Activated CD8-positive, alpha-beta memory T cell treated with anti-CD3 and anti-CD28 coated beads, Interleukin-2, amount 50 U/mL, for 4 hours (primary cell): Measurements from ENCODE around the gene CST4.
"Not testable (repeated sequence)": the region's sequence is repeated elsewhere in the genome, so short reads cannot be mapped to it uniquely, and the experiment has no call there.

Source experiments
- DNase-seq: peaks from one replicate; pipeline ENCODE4 v3.0.0-alpha.2; 2020

CST4 gene

DNA sequence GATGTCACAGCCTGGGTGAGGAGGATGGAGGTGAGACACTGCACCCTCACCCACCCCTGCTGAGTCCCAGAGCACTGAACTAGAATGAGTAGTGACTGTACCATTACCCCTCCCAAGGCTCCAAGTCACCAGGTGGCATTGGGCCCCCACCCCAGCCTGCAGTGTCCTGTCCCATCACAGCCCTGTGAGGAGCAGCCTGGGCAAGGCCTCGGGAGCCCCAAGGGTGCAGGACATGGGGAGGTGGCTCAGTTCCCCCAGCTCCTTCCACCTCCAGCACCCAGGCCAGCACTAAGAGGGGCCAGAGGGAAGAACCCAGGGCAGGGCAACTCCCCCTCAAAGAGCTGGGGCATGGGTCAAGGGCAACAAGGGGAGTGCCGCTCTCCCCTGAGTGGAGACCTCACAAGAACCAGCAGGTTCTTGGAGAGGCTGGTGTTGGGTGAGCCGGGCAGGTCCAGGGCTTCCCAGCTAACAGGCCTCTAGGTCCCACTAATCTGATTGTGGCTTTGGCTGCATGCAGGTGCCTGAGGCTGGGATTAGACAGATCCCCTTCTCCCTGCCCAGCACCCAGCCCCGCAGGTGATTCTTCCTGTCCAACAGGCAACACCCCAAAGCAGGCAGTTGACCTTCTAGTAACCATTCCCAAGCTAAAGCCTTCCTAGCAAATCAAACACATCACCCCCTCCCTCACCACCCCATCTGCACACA lies 2.6 kb downstream of the CST4 start:
- no peak for DNase-seq

DNA sequence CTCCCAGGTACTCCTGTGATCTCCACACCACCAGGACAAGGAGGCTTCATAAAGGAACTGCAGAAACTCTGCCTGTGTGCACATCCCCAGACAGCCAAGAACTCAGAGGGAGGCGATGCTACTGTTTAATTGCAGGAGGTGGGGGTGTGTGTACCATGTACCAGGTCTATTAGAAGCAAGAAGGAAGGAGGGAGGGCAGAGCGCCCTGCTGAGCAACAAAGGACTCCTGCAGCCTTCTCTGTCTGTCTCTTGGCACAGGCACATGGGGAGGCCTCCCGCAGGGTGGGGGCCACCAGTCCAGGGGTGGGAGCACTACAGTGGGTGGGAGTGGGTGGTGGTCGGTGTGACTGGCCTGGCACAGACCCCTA lies 3.3 kb downstream of the CST4 start:
- DNase-seq: not testable (repeated sequence)

DNA sequence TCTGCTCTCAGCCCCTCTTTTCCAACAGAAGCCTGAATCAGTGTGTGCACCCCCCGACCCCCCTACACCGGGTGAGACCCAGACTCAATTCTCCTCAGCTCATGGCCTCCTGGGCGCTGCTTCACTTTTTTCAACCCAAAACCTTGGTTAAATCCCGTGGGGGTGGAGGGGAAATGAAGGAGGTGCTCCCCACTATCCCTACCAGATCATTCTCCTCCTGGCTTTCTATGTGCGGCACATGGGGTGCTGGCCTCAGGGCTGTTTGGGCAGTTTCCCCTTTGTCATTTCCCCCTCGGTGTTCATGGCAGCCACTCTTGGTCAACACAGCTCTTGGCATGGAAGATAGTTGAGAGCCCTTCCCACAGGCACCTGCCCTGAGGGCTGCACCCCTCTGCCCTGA lies 4.6 kb downstream of the CST4 start:
- DNase-seq: no peak

DNA sequence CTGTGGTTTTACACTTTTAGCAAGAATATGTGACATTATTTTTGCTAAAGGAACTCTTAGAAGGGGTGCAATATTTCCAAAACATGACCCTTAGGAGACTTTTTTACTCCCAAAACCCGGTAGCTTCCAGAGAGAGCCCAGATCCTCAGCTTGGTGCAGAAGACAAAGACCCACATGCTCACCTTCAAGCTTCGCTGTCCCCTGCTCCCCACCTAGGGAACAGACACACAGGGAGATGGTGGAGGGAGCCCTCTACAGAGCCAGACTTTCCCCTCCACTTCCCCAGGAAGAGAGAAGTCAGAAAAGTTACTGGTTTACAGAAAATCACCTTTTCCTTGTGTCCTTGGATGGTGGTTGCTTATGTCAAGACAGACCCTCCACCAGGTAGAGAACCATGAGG lies 5.0 kb downstream of the CST4 start:
- no peak for DNase-seq

DNA sequence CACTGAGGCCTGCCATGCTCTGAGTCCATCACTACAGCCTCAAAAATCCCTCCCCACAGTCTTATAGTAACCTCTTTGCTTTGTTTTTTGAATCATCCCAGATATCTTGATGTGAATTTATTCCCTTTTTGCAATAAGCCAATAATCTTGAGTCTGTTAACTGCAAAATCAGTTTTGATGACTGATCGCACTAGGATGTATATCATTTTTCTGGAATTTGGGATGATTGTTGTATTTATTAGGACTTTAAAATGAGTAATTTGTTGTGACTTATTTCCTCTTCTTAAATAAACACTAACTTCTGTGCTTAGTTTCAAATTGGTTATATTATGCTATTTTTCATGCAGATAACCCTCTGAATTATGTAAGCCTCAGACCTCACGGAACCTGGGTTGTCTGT lies 5.6 kb downstream of the CST4 start:
- DNase-seq: no peak

DNA sequence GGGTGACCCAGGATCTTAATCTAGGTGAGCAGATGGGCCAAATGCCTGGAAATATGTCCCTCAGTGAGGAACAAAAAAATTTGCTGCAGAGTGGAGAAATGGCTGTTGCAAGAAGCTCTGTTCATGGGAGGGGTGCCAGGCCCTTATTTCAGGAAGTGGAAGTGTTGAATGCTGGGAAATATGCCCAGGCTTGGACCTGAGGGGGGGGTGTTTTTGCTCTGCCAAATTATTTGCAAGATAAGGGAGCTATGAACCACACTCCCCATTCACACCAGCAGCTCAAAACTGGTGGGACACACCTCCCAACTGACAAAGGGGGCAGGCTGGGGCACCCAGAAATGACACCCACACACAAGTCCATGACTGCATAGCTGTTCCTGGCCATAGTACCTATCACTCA lies 8.7 kb downstream of the CST4 start:
- no peak for DNase-seq

DNA sequence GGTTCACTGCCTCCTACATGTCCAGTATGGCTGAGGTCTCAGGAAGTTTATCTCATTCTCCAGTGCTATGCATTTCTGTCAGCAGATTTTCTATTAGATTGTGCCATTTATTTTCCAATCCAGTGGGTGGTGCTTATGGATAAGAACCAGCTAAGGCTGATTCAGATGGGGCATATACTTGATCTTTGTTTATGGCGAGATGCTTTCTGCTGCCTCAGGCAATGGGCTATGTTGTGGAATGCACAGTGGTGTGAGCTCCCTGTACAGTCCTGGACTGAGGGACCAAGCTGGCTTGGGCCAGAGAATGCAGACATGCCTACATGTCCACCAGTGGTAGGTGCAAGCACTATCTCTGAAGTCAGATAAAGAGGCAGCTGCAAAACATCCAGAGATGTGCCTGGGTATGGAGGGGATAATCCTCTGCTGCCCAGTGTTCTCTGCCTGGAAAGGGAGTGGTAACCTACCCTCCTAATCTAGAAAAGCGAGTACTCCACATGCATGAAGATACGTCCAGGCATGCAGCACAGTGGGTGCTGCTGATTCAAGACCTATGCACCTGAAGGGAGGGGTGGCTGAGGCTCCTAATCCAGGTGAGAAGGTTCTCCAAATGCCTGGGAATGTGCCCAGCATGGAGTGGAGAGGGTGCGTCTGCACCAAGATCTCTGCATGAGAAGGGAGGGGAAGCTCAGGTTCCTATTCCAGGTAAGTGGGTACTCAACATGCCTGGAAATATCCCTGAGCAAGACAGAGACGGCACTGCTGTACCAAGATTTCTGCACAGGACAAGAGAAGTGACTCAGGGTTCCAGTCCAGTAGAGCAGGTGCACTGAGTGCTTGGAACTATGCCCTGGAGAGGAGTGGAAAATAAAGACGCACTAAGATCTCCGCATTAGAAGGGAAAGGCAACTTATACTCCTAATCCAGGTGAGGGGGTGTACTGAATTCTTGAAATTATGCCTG lies 9.4 kb downstream of the CST4 start:
- no peak for DNase-seq

DNA sequence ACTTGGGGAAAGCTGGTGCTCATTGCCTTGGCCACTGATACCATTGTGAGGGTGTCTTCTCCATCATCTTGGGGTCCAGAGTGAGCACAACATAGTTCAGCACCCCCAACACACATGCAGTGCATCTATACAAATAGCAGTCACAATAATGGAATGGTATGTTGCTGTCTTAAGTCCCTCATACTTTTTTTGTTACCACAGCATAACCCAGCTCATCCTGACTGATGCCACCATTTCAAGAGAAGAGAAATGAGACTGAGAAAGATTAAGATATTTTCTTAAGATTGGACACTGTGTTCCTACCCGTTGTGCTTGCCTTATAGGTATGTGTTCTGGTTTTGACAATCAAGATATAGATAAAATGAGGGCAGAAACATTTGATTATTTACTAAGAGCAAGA lies 15.6 kb downstream of the CST4 start:
- no peak for DNase-seq

DNA sequence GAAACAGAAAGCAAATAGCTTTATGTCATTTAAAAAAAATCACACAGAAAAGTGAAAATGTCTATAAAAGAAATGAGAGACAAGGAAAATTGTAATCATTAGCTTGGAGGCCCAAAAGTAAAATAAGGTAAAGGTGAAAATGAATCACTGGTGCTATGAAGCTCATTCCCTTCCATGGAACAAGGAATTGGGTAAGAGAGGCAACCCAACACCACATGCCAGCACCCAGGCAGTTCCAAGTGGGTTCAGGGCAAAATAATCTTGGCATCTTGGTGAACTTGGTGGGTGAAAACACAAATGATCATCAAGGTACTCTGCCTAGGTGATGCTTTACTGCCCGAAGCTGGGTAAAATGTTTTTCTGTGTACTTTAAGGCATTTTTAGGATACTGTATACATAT lies 16.7 kb downstream of the CST4 start:
- no peak for DNase-seq

DNA sequence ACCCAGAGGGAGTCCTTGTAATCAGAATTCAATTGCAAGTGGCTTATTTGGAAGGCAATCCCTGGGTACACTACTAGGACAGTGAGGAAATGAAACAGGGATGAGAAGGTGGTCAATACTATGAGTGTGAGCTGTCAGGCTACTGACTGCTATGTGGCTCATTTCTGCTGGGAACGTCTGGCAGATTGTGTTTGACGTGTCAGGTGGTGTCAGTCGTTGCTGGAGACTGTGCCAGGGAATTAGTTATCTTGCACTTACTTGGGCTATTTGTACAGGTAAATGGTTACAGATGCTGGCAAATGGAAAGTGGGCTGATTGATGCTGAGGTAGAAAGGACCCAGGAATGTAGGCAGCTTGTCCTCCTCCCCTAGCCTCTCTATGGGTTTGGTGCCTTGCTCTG lies 17.4 kb downstream of the CST4 start:
- no peak for DNase-seq

DNA sequence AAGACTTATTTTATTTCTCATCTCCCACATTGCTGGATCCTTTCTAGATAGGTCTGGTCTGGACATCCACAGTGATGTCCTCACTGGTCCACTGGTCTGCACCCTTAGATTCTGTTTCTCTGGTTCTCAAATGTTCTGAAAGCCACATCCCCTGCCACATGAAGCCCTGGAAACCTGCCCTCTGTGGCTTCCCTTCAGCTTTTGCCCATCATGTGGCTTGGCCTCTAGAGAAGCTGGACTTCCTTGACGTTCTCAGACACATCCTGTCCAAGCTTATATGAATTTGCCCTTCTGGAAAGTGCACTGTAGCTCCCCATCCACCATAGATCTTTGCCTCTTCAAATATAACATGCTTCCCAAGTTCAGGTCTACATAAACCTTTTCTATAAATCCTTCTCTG lies 18.5 kb downstream of the CST4 start:
- no peak for DNase-seq

DNA sequence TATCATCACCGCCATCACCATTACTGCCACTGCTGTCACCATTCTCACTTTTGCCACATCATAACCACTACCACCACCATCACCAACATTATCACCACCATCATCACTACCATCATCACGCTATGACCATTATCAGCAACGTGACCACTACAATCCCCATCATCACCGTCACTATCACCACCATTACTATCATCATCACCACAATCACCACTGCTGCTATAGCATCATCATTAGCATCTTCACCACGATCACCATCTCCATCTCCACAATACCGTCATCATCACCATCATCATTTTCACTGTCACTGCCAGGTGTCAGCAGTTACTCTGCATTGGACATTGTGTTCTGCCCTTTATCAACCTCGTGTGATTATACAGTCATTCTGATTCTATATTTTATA lies 19.0 kb downstream of the CST4 start:
- no peak for DNase-seq

DNA sequence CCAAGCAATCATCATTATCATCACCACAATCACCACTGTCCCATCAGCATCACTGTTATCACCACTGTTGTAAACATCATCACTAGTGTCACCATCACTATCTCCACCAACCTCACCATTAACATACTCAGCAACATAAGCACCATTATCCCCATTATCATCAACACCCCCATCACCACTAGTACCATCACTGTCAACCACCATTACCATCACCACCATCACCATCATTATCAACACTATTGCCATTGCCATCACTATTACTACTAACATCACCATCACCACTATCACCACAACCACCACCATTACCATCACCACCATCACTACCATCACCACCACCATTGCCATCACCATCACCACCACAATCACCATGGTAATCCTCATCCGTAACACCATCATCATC lies 19.5 kb downstream of the CST4 start:
- DNase-seq: no peak

DNA sequence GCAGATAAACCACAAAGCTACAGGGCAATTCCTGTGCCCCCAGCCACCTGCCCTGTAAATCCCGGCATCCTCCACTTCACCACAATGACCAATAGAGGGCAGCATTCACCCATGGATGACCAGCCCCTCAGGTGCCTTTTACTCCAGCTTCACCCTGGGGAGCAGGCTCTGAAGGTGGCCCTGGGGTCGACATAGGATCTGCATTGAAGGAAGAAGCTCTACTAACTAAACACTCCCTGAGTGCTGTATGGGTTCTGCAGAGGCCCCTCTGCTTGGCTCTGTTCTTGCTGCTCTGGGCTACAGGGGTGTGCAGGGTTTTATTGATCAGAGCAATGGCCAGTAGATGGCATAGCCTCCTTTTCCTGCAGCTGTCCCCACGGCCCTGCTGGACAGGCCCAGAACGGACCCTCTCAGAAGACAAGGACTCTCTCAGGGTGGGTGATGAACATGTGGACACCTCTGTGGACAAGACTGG lies 20.3 kb downstream of the CST4 start:
- DNase-seq: no peak

DNA sequence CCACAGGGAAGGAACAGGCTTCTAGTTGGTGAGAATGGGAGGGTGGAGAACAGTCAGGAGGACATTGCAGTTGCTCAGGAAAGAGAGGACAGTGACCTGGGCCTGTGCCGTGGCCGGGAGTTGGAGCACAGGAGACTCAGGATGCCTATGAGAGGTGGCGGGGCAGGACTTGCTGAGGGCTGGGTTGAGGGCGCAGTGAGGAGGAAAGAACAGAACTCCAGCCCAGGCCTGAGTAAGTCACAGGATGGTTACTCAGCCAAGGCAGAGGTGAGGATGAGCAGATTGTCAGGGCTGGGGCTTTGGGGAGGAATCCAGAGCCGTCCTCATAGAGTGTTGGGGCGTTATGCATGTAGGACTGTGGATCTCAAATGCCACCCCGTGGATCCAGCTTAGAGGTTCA lies 21.2 kb downstream of the CST4 start:
- no peak for DNase-seq

DNA sequence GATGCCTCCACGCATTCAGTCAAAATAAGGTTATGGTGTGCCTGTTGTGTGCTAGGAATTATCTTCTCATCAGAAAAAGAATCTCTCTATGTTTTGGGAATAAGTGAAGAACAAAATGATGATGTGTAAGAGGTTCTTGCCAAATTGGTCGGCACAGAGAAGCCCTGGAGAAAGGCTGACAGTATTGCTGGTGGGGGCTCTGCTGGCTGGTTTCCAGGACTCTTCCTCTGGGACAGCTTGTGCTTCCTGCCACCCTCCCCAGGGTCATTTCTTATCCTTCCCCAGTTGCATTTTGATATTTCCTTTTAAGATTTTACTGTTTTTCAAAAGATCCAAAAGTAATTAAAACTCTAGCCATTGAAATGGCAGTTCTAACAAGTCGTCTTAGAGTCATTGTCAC lies 22.1 kb downstream of the CST4 start:
- DNase-seq: no peak

DNA sequence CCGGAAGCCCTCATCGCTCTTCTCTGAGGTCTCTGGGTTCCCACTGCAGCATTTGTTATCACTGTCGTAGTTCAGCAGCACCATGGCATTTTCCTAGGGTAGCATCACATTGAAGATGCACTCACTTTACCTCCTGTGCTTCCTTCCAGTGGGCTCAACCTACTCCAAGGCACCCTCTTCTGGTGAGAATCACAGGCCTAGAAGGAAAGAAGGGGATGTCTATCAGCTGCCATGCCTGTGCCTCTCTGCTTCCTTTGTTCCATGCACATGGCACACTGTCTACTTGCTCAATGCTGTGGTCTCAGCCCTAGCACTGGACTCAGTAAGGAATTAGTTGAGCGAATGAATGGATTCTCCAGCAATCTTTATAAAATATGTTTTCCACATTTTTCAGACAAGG lies 22.6 kb downstream of the CST4 start:
- DNase-seq: no peak

DNA sequence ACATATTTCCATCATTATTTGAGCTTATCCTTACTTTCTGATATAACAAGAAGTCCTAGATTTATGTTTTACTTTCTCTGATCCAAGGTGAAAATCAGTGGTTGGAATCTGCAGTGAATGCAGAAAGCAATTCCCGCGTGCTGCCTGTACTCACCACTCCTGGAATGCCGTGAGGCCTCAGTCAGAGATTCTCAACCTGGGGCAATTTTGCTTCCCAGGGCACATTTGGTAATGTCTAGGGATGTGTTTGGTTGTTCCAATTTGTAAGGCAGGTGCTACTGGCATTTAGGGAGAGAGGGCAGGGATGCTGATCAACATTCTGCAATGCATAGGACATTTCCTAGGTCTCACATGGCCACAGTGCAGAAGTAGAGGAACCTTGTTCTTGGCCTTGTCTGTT lies 23.9 kb downstream of the CST4 start:
- no peak for DNase-seq

DNA sequence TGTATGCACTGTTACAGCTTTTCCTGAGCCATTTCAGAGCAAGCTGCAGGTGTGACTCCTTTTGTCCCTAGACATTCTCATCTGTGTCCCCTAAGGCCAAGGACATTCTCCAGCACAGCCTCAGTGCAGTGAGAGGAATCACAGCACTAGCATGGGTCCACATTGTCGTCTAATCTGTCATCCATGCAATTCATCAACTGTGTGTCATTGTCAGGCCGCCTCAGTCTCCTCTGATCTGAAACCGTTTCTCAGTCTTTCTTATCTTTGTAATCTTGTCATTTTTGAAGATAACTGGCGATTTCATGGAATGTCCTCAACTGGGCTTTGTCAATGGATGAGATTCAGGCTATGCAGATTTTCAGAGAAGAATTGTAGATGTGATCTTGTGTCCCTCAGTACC lies 24.8 kb downstream of the CST4 start:
- DNase-seq: not testable (repeated sequence)

DNA sequence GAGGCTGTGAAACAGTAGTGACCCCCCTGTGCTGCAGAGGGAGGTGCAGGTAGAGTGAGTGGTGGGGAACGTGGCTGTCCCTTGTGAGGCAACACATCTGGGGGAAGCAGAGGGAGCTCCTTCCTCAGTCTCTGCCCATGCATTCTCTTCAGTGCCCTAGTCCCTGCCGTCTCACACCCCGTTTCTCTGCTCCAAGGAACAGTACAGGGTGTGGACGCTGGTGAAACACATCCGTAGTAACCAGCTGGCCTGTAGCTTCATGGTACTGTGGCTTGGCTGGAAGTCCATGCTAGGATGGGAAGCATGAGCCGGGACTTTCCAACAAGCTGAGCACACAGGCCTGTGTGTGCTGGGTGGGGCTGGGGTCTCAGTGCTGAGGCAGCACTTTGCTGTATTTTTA lies 25.7 kb downstream of the CST4 start:
- no peak for DNase-seq

DNA sequence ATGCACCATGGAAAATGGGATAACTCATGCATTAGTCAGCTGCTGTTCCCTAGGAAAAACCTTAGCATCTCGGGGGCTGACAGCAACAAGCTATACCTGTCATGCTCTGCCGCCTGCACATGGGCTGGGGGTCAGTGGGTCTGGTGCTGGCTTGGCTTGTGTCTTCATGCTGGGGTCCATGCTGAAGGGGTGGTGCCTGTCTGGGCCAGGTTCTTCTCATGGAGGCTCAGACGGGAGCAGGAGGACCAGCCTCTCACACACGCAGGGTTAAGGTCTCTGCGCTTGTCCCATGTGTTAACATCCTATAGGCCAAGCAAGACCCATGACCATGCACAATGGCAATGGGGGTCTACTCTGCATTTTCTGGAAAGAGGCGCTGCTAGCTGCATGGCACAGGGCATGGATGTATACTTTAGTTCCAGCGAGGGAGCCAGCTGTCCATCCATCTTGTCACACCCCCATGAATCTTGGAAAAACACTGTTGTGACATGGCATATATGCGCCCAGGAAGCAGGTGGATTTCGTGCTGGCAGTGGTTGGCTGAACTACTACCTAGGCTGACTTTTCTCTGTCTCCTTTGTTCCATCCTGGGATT lies 26.5 kb downstream of the CST4 start:
- DNase-seq: no peak

DNA sequence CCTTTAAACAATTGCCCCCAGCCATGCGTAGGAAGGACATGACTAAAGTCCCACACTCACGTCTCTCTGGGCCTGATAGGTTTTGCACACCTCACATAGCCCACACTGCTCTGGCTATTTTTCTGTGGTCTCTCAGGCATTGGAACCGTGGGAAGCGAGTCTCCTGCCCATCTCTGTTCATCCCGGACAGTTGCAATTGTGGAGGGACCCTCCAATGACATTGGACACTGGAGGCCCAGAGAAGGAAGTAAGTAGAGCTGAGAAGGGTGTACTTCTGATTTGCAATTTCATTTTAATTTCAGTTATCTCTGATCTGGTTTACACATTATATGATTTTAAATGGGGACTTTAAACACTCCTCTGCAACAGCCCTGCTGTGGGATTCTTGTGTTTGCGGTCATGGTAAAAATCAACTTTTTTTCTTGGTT lies 27.8 kb downstream of the CST4 start:
- DNase-seq: no peak

DNA sequence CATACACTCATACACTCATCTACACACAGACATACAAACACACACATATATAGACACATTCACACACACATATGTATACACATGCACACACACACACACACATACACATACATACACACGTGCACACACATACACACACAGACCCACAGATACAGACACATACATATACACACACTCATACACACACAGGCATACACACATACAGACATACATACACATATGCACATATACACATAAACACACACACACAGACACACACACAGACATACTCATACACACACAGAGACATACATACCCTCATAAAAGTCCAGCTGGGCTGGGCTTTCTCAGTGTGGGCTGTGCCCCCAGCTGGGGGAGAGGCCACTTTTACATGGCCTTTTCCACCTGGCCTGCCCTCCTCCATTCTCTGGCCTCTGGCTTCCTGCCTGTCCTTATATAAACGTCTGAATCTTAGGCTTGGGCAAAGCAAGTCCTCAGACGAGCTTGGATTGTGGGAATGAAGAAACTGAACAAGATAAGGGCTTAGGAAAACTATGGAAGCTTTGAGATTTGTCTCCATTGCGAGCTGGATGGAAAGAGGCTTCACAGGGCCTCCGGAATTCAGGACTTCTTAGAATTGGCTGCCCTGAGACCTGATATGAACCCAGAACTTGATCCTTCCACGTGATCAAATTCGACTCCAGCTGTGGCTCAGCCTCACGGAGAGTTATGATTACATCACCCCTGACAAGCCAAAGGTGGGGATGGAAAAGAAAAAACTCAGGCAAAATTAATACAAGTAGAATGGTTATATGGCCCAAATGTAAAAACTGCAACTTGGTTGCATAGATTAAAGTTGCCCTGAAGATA lies 28.6 kb downstream of the CST4 start:
- DNase-seq: no peak
